Lower leg skin (tissue), 3 donors: ENCODE data around the gene JPH3.

ENCODE experiments used
- POLR2A ChIP-seq, 2 donors: fragments of 450-650 bp; IDR thresholded peaks; one replicate each; pipeline ENCODE4 v1.6.1; 2016 to 2017; ENCODE audit warnings: antibody characterized with exemption in 2 of 2, mild to moderate bottlenecking in 1 of 2, moderate library complexity in 1 of 2
- TF ChIP-seq, protein P1 (sequence below), 3 donors: fragments of 450-650 bp; IDR thresholded peaks; one replicate each; pipeline ENCODE4 v1.5.1; 2016; ENCODE audit warnings: antibody characterized with exemption in 3 of 3, mild to moderate bottlenecking in 3 of 3, moderate library complexity in 2 of 3

DNA sequence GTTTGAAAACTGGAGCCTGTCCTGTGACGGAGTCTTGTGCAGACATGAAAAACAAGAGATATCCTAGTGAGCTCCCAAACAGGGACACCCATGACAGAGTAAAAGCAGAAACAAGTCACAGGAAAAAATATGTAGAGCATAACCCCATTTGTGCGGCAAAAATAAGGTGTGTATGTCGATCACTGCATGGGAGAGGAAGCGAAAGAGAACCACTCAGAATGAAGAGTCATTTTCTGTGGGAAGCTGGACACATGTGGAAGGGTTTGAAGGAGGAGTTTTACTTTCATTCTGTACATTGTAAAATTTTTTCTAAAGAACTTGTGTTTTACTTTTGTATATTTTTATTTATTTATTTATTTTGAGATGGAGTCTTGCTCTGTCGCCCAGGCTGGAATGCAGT, 72.1 kb downstream of the JPH3 start:
- TF ChIP-seq POLR2A (IDR thresholded peaks at IDR 0.05) = no peak
- TF ChIP-seq, protein P1, sequence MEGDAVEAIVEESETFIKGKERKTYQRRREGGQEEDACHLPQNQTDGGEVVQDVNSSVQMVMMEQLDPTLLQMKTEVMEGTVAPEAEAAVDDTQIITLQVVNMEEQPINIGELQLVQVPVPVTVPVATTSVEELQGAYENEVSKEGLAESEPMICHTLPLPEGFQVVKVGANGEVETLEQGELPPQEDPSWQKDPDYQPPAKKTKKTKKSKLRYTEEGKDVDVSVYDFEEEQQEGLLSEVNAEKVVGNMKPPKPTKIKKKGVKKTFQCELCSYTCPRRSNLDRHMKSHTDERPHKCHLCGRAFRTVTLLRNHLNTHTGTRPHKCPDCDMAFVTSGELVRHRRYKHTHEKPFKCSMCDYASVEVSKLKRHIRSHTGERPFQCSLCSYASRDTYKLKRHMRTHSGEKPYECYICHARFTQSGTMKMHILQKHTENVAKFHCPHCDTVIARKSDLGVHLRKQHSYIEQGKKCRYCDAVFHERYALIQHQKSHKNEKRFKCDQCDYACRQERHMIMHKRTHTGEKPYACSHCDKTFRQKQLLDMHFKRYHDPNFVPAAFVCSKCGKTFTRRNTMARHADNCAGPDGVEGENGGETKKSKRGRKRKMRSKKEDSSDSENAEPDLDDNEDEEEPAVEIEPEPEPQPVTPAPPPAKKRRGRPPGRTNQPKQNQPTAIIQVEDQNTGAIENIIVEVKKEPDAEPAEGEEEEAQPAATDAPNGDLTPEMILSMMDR (IDR thresholded peaks at IDR 0.05) = no peak
